Liver (tissue), 5 donors: ENCODE results near the gene B4GALNT3. TPM values are rescaled to one million over a fixed set of nuclear protein-coding genes. Genes with fewer than 3 reads are reported as not detected.

Experiments used
- polyA plus RNA-seq, 2 donors: library from polyadenylated mRNA; stranded (reverse) in 1 of 2; unstranded in 1 of 2; fragments of 200-250 nt in 1 of 2; fragments of >200 nt in 1 of 2; fragmentation: Nextera tagmentation in 1 of 2; extraction: Ambion mirVana in 1 of 2; gene quantifications; one replicate each; pipeline versions ENCODE4 v1.2.1 to v1.2.3, GENCODE V29; 2013 to 2015
- small RNA-seq: library from RNA; depleted of rRNA; stranded (forward); fragments of <200 nt; gene quantifications from one replicate; pipeline ENCODE3, GENCODE V24; 2014
- total RNA-seq, 2 donors: library from RNA; depleted of rRNA; stranded (reverse); fragments of >200 nt; gene quantifications; one replicate each; pipeline ENCODE4 v1.2.3, GENCODE V29; 2014
- donor health status: healthy.
- donor health status: healthy.
- donor health status: healthy.

The B4GALNT3 gene
- total and polyA plus RNA-seq, 4 donors: 0.09 to 0.25 (median 0.14) TPM; not detected in 1

Small RNA genes within 50 kb of the gene (small RNA-seq; reads per million reads assigned to genes)
- not detected for gene RNU7-103P

Other genes starting within 250 kb of the B4GALNT3 start
- 10 to 100 TPM; 27.1 to 30.3 TPM for gene SLC6A12, start 245.8 kb upstream of the B4GALNT3 start, total RNA-seq
- 10 to 100 TPM; 18.2 to 19.3 TPM for gene SLC6A12, start 245.8 kb upstream of the B4GALNT3 start, polyA plus RNA-seq
- 10 to 100 TPM in 1 of 2 donors, under 1 TPM in 1; 0.23 to 12.0 TPM for gene SLC6A13, start 197.1 kb upstream of the B4GALNT3 start, total RNA-seq
- 1 to 10 TPM; 5.4 to 9.5 TPM for gene SLC6A13, start 197.1 kb upstream of the B4GALNT3 start, polyA plus RNA-seq
- 10 to 100 TPM; 26.5 to 33.7 TPM for gene KDM5A, start 70.6 kb upstream of the B4GALNT3 start, total RNA-seq
- gene KDM5A, start 70.6 kb upstream of the B4GALNT3 start, polyA plus RNA-seq: 10 to 100 TPM in 1 of 2 donors, 1 to 10 TPM in 1; 7.2 to 20.7 TPM
- 1 to 10 TPM; 3.9 to 4.2 TPM for gene CCDC77, start 58.3 kb upstream of the B4GALNT3 start, total RNA-seq
- 1 to 10 TPM; 1.2 to 1.5 TPM for gene CCDC77, start 58.3 kb upstream of the B4GALNT3 start, polyA plus RNA-seq
- gene NINJ2, start 203.5 kb downstream of the B4GALNT3 start, total RNA-seq: 10 to 100 TPM in 1 of 2 donors, 1 to 10 TPM in 1; 6.7 to 14.9 TPM
- gene NINJ2, start 203.5 kb downstream of the B4GALNT3 start, polyA plus RNA-seq: 10 to 100 TPM; 15.9 to 16.5 TPM